Osteoblast (primary cell): Measurements from ENCODE around the gene RGS9BP. TPM values are rescaled to one million over a fixed set of nuclear protein-coding genes. Genes with fewer than 3 reads are reported as not detected.

Source experiments
- DNase-seq: peaks from one replicate; pipeline ENCODE4 v3.0.0; 2011; ENCODE audit warnings: low spot score, mixed read lengths; ENCODE audit not compliant: insufficient read length; ENCODE audit errors: missing footprints
- H2AFZ ChIP-seq: 2 replicates; pipeline ENCODE4 v1.6.0; 2011; ENCODE audit warnings: mild to moderate bottlenecking, low read length
- H3K27ac ChIP-seq: 2 replicates; pipeline ENCODE4 v1.5.1; 2011; ENCODE audit warnings: mild to moderate bottlenecking, low read depth, low read length, moderate library complexity
- H3K27me3 ChIP-seq: 2 replicates; pipeline ENCODE4 v1.6.0; 2012; ENCODE audit warnings: mild to moderate bottlenecking, control low read depth, inconsistent platforms, low read length, moderate library complexity; ENCODE audit not compliant: insufficient read depth
- H3K36me3 ChIP-seq: 2 replicates; pipeline ENCODE4 v1.5.1; 2011; ENCODE audit warnings: mild to moderate bottlenecking, low read length, control low read depth, moderate library complexity; ENCODE audit not compliant: insufficient read depth
- H3K4me1 ChIP-seq: 2 replicates; pipeline ENCODE4 v1.5.1; 2011; ENCODE audit warnings: mild to moderate bottlenecking, low read length, control low read depth, moderate library complexity; ENCODE audit not compliant: insufficient read depth
- H3K4me2 ChIP-seq: 2 replicates; pipeline ENCODE4 v1.6.0; 2011; ENCODE audit warnings: mild to moderate bottlenecking, low read length; ENCODE audit not compliant: insufficient read depth
- H3K4me3 ChIP-seq: fragments of 200-600 bp; sonication (generic); 3 replicates; pipeline ENCODE4 v1.5.1; 2012; ENCODE audit warnings: mild to moderate bottlenecking, low read length, inconsistent platforms; ENCODE audit not compliant: insufficient read depth
- H3K79me2 ChIP-seq: 2 replicates; pipeline ENCODE4 v1.6.0; 2012; ENCODE audit warnings: mild to moderate bottlenecking, low read length, control low read depth, inconsistent platforms; ENCODE audit not compliant: insufficient read depth
- H3K9me3 ChIP-seq: 2 replicates; pipeline ENCODE4 v1.5.1; 2011; ENCODE audit warnings: low read depth, low read length, control low read depth
- H4K20me1 ChIP-seq: 2 replicates; pipeline ENCODE4 v1.6.0; 2012; ENCODE audit warnings: mild to moderate bottlenecking, low read length, control low read depth; ENCODE audit not compliant: insufficient read depth
- CTCF ChIP-seq: IDR thresholded peaks from 2 replicates; pipeline ENCODE4 v1.5.1; 2011; ENCODE audit warnings: mild to moderate bottlenecking, low read depth, low read length, moderate library complexity; ENCODE audit errors: extremely low read depth
- total RNA-seq: library from RNA; depleted of rRNA; stranded (reverse); fragments of >200 nt; gene quantifications from 2 replicates; pipeline ENCODE4 v1.2.3, GENCODE V29; 2012

Gene RGS9BP
- total RNA-seq, 1 donor = 0.72 TPM

- Histone ChIP-seq H3K4me2 (no peak overlapping the region), H3K79me2 (no peaks in the 10 kb centered on the region), H3K27ac (no peak overlapping the region), H3K9me3 (no peaks in the 10 kb centered on the region), H2AFZ (no peak overlapping the region), H4K20me1 (no peaks in the 10 kb centered on the region), H3K36me3 (peaks cover 31% of the 10 kb centered on the region), H3K4me3 (no peak overlapping the region), H3K27me3 (no peaks in the 10 kb centered on the region), H3K4me1 (no peaks in the 10 kb centered on the region)
- no peak for DNase-seq
- TF ChIP-seq CTCF = no peak
Observed at GRCh38 chr19:32631381-32631780, 44.3 kb upstream of the RGS9BP start.

- no peak for DNase-seq
- H3K27ac ChIP-seq = no peak overlapping the region
- no peaks in the 10 kb centered on the region for H4K20me1 ChIP-seq
- no peak overlapping the region for H3K4me2 ChIP-seq
- H3K27me3 ChIP-seq = no peaks in the 10 kb centered on the region
- peaks cover 34% of the 10 kb centered on the region for H3K36me3 ChIP-seq
- no peaks in the 10 kb centered on the region for H3K9me3 ChIP-seq
- H2AFZ ChIP-seq = no peak overlapping the region
- no peaks in the 10 kb centered on the region for H3K4me1 ChIP-seq
- H3K4me3 ChIP-seq = no peak overlapping the region
- H3K79me2 ChIP-seq = no peaks in the 10 kb centered on the region
- no peak for TF ChIP-seq CTCF
Observed at GRCh38 chr19:32637480-32637879, 38.2 kb upstream of the RGS9BP start.

- no peak for TF ChIP-seq CTCF
- Histone ChIP-seq H3K4me1 (no peaks in the 10 kb centered on the region), H3K9me3 (no peaks in the 10 kb centered on the region), H3K27me3 (no peaks in the 10 kb centered on the region), H3K36me3 (peaks cover 43% of the 10 kb centered on the region), H2AFZ (no peak overlapping the region), H3K79me2 (no peaks in the 10 kb centered on the region), H3K4me3 (no peak overlapping the region), H4K20me1 (no peaks in the 10 kb centered on the region), H3K4me2 (no peak overlapping the region), H3K27ac (no peak overlapping the region)
- no peak for DNase-seq
Observed at GRCh38 chr19:32638625-32639024, 37.0 kb upstream of the RGS9BP start.

- Histone ChIP-seq H3K4me1 (no peaks in the 10 kb centered on the region), H3K36me3 (peaks cover 45% of the 10 kb centered on the region), H3K4me2 (no peak overlapping the region), H3K79me2 (no peaks in the 10 kb centered on the region), H4K20me1 (no peaks in the 10 kb centered on the region), H2AFZ (no peak overlapping the region), H3K27ac (no peak overlapping the region), H3K4me3 (no peak overlapping the region), H3K27me3 (no peaks in the 10 kb centered on the region), H3K9me3 (no peaks in the 10 kb centered on the region)
- TF ChIP-seq CTCF = no peak
- no peak for DNase-seq
Observed at GRCh38 chr19:32642771-32643170, 32.9 kb upstream of the RGS9BP start.
